RWPE1 (cell line): ENCODE data around the gene WHRN.

Source experiments
- CTCF ChIA-PET: fragments of 350-600 bp; sonication (Branson Sonifier 250); formaldehyde crosslinking; extraction: SDS; loops from one replicate; lab custom pipeline; 2021; lab: Yijun Ruan, JAX
- POLR2A ChIA-PET: fragments of 400-600 bp; formaldehyde crosslinking; extraction: SDS; loops from one replicate; lab custom pipeline; 2020; ENCODE audit warnings: antibody characterized with exemption; ENCODE audit not compliant: low non-redundant PET; lab: Yijun Ruan, JAX
- DNase-seq: peaks from one replicate; pipeline ENCODE4 v3.0.0; 2012; ENCODE audit warnings: low spot score
- H3K27ac ChIP-seq: fragments of 450-650 bp; 2 replicates; pipeline ENCODE4 v1.5.1; 2017
- CTCF ChIP-seq: fragments of 450-650 bp; conservative IDR thresholded peaks from 2 replicates; pipeline ENCODE4 v1.5.1; 2017; ENCODE audit warnings: low read depth, mild to moderate bottlenecking

Gene WHRN

GRCh38 chr9:114424126-114424525 is 81.1 kb downstream of the WHRN start:
- no peak overlapping the region for H3K27ac ChIP-seq
- ChIA-PET POLR2A (no interaction called here), CTCF (interaction anchor here (0.6 to 1.1 kb wide), 2 partner anchors 18 to 255 kb away, joined by 3 to 6 read pairs; no protein-coding TSS in a partner anchor)
- no peak for DNase-seq
- no peak for TF ChIP-seq CTCF

- no peak for TF ChIP-seq CTCF
- DNase-seq = no peak
- no peak overlapping the region for H3K27ac ChIP-seq
- CTCF ChIA-PET = interaction anchor here (0.6 to 1.1 kb wide), 2 partner anchors 17 to 182 kb away, joined by 4 to 6 read pairs; no protein-coding TSS in a partner anchor
- POLR2A ChIA-PET = no interaction called here
These were observed 82.1 kb downstream of the WHRN start for GRCh38 chr9:114423181-114423580.

DNA sequence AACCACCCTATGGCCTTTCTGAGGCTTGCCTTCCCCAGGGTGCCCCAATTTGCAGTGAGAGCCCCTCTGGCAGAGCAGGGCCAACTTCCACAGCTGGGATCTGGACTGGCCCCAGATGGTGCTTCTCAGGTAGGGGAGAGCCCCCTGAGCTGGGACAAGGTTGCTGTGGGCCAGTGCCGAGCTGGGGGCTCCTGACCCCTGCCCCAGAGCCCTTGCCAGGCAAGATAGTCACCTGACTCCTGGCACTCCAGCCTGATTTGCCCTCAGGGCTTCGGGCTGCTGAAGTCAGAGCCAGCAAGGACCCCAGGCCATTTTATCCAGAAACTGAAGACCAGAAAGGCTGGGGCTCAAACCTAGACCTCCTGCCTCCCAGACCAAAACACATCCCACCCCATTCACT is 84.1 kb downstream of the WHRN start:
- DNase-seq = no peak
- TF ChIP-seq CTCF = no peak
- no peak overlapping the region for H3K27ac ChIP-seq
- POLR2A ChIA-PET = no interaction called here
- CTCF ChIA-PET = interaction anchor here (0.7 to 2.0 kb wide), 3 partner anchors 12 to 232 kb away, joined by 3 to 7 read pairs (median 4); no protein-coding TSS in a partner anchor

DNA sequence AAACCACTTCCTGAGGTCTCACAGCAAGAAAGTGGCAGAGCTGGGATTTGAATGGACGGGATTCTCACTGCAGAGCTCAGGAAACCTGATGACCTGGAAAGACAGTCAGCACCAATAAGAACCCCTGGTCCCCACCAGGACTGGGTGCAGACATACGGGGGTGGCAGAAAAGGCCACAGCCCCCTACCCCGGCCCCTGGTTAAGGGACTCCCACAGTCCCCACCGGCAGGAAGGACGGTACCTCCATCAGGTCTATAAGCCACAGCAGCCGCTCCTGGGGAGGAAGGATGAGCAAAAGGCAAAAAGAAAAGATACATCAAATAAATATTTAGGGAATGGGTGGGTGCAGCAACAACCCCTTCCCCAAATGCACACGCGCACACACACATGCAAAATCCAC is 85.5 kb downstream of the WHRN start:
- TF ChIP-seq CTCF = no peak
- no peak for DNase-seq
- POLR2A ChIA-PET = no interaction called here
- CTCF ChIA-PET = interaction anchor here (0.6 to 0.7 kb wide), 2 partner anchors 147 to 245 kb away, joined by 3 read pairs; no protein-coding TSS in a partner anchor
- H3K27ac ChIP-seq = no peak overlapping the region

DNA sequence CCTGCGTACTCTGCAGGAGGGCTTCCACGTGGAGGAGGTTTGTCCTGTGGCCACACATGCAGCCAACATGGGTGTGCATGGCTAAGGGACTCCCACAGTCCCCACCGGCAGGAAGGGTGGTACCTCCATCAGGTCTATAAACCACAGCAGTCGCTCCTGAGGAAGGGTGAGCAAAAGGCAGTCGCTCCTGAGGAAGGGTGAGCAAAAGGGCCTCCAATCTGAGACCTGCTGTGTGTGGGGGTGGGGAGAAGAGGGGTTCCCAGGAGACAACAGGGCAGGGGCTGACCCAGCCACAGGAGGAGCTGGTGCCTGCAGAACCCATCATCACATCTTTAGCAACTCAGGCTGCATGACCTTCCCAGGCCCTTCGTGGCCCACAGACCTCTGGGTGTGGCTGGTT is 87.2 kb downstream of the WHRN start:
- DNase-seq = no peak
- ChIA-PET POLR2A (no interaction called here), CTCF (interaction anchor here (0.5 to 1.8 kb wide), 4 partner anchors 13 to 250 kb away, joined by 3 to 10 read pairs (median 5); no protein-coding TSS in a partner anchor)
- H3K27ac ChIP-seq = no peak overlapping the region
- TF ChIP-seq CTCF = no peak

DNA sequence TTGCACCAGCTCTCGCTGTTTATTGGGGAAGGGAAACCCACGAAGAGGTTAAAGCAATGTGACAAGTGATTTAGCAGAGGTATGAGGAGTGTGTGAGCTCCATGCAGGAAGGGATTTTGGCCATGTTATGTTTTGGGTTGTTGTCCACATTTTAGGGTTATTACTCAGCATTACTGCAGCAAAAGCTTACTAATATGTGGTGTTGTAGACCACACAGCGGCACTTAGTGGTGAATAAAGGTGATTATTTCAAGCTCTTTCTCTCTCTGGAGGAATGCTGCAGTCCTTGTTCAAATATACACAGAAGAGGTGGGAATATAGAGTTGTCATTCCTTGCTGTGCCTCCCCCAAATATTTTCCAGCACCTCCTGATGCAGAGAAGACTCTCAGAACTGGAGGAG is 87.8 kb downstream of the WHRN start:
- no peak for TF ChIP-seq CTCF
- peak; percentile 34 for DNase-seq
- POLR2A ChIA-PET = no interaction called here
- no peak overlapping the region for H3K27ac ChIP-seq
- CTCF ChIA-PET = interaction anchor here (0.5 to 1.8 kb wide), 3 partner anchors 12 to 250 kb away, joined by 3 to 10 read pairs (median 4); no protein-coding TSS in a partner anchor
